ENCODE data around the gene CYB5R4. TPM values are rescaled to one million over a fixed set of nuclear protein-coding genes. Genes with fewer than 3 reads are reported as not detected.
A peak's percentile ranks its signal among the peaks of the same experiment; 100 is the strongest.

Gene CYB5R4
- total and polyA plus RNA-seq, 2 of the 8 experiments (the other 6 are each of a cell fraction or from before 2014, with no cell fraction given), result 2.8 to 14.6 TPM

DNA sequence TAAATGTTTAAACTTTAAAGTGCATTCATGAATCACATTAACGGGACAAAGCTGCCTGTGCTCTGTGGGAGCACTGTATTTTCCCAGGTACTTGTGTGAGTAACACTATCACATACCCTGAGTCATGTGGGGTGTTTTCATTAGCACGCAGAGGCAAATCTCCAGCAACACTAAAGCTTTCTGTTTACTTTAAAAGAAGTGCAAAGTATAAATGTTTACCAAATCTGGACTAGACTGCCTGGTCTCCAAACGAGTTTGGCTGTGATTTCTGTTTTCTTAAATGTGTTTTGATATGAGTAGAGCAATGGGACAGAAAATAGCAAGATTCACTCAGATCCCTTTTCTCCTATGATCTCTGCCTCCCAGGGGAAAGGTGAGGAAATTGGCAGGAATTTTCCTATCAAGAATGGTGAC is 35.1 kb upstream of the CYB5R4 start:
- Histone ChIP-seq H3K9me3 (ENCODE audit: insufficient read depth in 2 of 2, low read depth in 1 of 2, low read length in 1 of 2) (no peaks in the 10 kb centered on the region; a peak in 1 of 4 replicates), H3K18ac (ENCODE audit: extremely low read depth, low read length) (no peak overlapping the region), H2AFZ (ENCODE audit: low read length) (peak overlapping the region; percentile 60; the same call in 1 of the 2 replicates), H2AK5ac (ENCODE audit: low read depth, low read length) (no peak overlapping the region), H2BK12ac (ENCODE audit: low read depth, low read length) (no peak overlapping the region), H3K79me1 (ENCODE audit: low read depth, low read length) (no peaks in the 10 kb centered on the region), H3K4ac (replicated peaks; ENCODE audit: insufficient read length, low read depth, low read length) (no peak overlapping the region), H2BK15ac (ENCODE audit: low read length) (no peak overlapping the region), H3K4me3 (ENCODE audit: extremely low read depth in 1 of 4, insufficient read depth in 2 of 4, low read depth in 3 of 4, low read length in 4 of 4) (no peak overlapping the region), H3K79me2 (ENCODE audit: control insufficient read depth in 1 of 2, insufficient read depth in 2 of 2, low read length in 2 of 2) (no peaks in the 10 kb centered on the region), H4K91ac (replicated peaks; ENCODE audit: insufficient read length, low read length) (no peak overlapping the region), H3K36me3 (ENCODE audit: control insufficient read depth in 2 of 4, insufficient read depth in 4 of 4, low read length in 3 of 4) (no peaks in the 10 kb centered on the region), H3K56ac (replicated peaks; ENCODE audit: insufficient read length, low read depth, low read length) (no peak overlapping the region), H4K20me1 (replicated peaks in 1 of 2; ENCODE audit: control insufficient read depth in 1 of 2, insufficient read depth in 2 of 2, low read length in 2 of 2) (no peaks in the 10 kb centered on the region), H3K27me3 (replicated peaks in 1 of 4; ENCODE audit: control insufficient read depth in 3 of 4, extremely low read depth in 1 of 4, insufficient read depth in 3 of 4, low read length in 3 of 4) (no peaks in the 10 kb centered on the region), H3K4me1 (replicated peaks in 1 of 4; ENCODE audit: control insufficient read depth in 3 of 4, insufficient read depth in 4 of 4, low read length in 3 of 4) (peaks cover 0 to 5% (median 1%) of the 10 kb centered on the region in 4 experiments; a peak in 1 of 7 replicates), H4K8ac (ENCODE audit: extremely low read depth, insufficient read depth, low read length) (no peak overlapping the region), H3K14ac (ENCODE audit: insufficient read length) (no peak overlapping the region), H2BK120ac (replicated peaks; ENCODE audit: low read depth, low read length) (no peak overlapping the region), H2BK5ac (ENCODE audit: low read depth, low read length) (no peak overlapping the region), H3K23ac (ENCODE audit: insufficient read length) (no peak overlapping the region), H2BK20ac (ENCODE audit: low read length) (no peak overlapping the region), H3K9ac (replicated peaks in 1 of 4; ENCODE audit: extremely low read depth in 1 of 4, low read depth in 3 of 4, low read length in 3 of 4) (no peak overlapping the region), H3K23me2 (ENCODE audit: low read depth, low read length) (no peaks in the 10 kb centered on the region), H4K5ac (ENCODE audit: insufficient read length, low read depth, low read length) (no peak overlapping the region), H3K4me2 (ENCODE audit: insufficient read depth in 1 of 2, low read depth in 2 of 2, low read length in 2 of 2) (no peak overlapping the region), H3K27ac (ENCODE audit: low read depth, low read length) (no peak overlapping the region)
- DNase-seq (ENCODE audit: low read depth in 1 of 2, low spot score in 2 of 2) (no peak), FAIRE-seq (no peak)
- ChIA-PET POLR2A (ENCODE audit: partially characterized antibody) (no interaction called here), CTCF (ENCODE audit: partially characterized antibody) (no interaction called here)
- no peak for TF ChIP-seq JUND (IDR thresholded peaks at IDR 0.05; ENCODE audit: low read length)
- TF ChIP-seq RXRA (IDR thresholded peaks at IDR 0.05; ENCODE audit: insufficient read depth, low read depth, low read length), result no peak
- no peak for TF ChIP-seq EZH2 (IDR thresholded peaks at IDR 0.05; ENCODE audit: low read depth, low read length, severe bottlenecking)
- TF ChIP-seq TCF12 (IDR thresholded peaks at IDR 0.05; ENCODE audit: low read depth, low read length), result no peak
- no peak for TF ChIP-seq SP4 (IDR thresholded peaks at IDR 0.05; ENCODE audit: low read length)
- 71% methylated on average over 3 of the region's 3 CpGs; no CpG with 5 or more reads in 1 of the 2 experiments for WGBS, 2 experiments (ENCODE audit: extremely low coverage in 1 of 2, insufficient coverage in 1 of 2, insufficient read length in 1 of 2, insufficient replicate concordance in 2 of 2, low coverage in 1 of 2, low lambda C conversion rate in 2 of 2, missing lambda C conversion rate in 1 of 2)
